HG03025 (cell line): Measurements from ENCODE around the gene CASD1.

Experiments used
- ATAC-seq: cut with Tn5 transposase; IDR thresholded peaks from one replicate; pipeline ENCODE4 v1.9.1; 2021; ENCODE audit warnings: mild to moderate bottlenecking, moderate library complexity; ENCODE audit not compliant: unreplicated experiment, low FRiP score

Gene CASD1

GRCh38 chr7:94578614-94579013, 69.0 kb downstream of the CASD1 start:
- ATAC-seq = no peak

- ATAC-seq = no peak
These were observed 69.9 kb downstream of the CASD1 start for GRCh38 chr7:94579470-94579869.

GRCh38 chr7:94580601-94581000, 71.0 kb downstream of the CASD1 start:
- no peak for ATAC-seq

GRCh38 chr7:94584113-94584512, 74.5 kb downstream of the CASD1 start:
- ATAC-seq = no peak

- ATAC-seq = no peak
These were observed 78.5 kb downstream of the CASD1 start for GRCh38 chr7:94588075-94588474.

- no peak for ATAC-seq
These were observed 81.0 kb downstream of the CASD1 start for GRCh38 chr7:94590526-94591162.

DNA sequence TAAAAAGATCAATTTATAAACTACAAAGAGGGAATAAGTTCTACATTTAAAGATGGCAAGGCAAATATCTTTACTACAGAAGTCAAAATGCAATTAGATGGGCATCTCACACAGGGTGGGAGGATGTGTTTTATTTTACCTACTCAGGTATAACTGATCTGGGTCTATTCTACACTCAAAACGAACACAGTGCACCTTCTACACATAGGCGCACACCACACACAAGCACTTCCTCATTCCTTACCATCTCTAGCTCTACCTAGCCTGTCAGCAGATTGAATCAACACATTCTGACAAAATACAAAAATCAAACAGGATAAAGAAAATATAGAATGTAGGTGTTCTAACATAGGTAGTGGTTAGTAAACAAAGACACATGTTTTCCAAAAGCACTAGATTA, 81.6 kb downstream of the CASD1 start:
- no peak for ATAC-seq

- ATAC-seq = no peak
These were observed 85.3 kb downstream of the CASD1 start for GRCh38 chr7:94594882-94595281.

DNA sequence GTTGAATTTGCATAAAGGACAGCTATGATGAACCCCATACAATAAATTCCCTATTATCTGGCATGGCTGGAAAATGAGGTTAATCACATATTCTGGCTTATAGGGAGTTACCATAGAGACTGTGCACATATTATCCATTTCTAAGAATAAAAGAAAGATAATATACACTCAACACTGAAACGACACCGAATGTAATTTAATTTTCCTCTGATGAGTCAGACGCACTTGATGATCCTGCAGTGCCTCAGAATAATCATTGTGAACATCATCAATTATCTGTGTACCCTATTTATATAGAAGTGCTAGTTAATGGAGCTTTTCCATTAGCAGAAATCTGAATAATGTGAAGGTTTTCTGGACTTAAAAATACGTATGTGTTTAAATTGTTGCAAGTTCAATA, 86.1 kb downstream of the CASD1 start:
- no peak for ATAC-seq

GRCh38 chr7:94600267-94600666, 90.7 kb downstream of the CASD1 start:
- ATAC-seq = no peak

DNA sequence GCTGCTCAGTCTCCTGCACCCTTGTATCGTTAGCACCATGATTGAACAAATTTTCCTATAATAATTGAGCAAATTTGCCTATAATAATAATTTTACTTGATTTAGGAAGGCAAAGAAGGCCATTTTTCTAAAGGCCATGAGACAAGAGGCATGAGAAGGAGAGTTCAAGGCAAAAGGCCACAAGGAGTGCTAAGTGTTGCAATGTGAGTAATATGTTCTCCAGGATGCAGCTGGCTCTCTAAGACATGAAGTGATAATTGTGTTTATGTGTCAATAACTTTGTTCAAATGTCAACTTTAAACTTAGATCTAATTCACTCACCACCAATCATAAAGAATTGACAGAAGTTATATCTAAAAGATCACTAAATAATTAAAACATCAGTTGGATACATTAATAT, 92.6 kb downstream of the CASD1 start:
- ATAC-seq = no peak

DNA sequence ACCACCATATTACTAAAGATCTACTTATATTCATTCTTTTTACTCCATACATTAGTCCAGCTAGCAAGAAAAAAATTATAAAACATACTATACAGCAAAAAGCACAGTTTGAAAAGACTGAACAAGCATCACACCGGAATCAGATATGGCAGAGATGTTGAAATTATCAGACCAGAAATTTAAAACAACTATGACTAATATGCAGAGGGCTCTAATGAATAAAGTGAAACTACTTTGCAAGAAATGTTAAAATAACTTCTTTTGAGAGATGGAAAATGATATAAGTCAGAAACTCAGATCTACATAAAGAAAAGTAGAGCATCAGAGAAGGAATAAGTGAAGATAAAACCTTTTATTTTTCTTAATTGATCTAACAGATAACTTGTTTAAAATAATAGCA, 95.4 kb downstream of the CASD1 start:
- ATAC-seq = no peak
